Epithelial cell of esophagus (primary cell): ENCODE measurements around the gene RAB11FIP3.
"Not testable (repeated sequence)": the region's sequence is repeated elsewhere in the genome, so short reads cannot be mapped to it uniquely, and the experiment has no call there.

Experiments used
- DNase-seq: peaks from one replicate; pipeline ENCODE4 v3.0.0; 2010; ENCODE audit warnings: low read depth
- H3K4me3 ChIP-seq: 2 replicates; pipeline ENCODE4 v1.5.1; 2011; ENCODE audit warnings: mild to moderate bottlenecking, low read length, control low read depth
- TF ChIP-seq, protein P1 (sequence below): IDR thresholded peaks from 2 replicates; pipeline ENCODE4 v1.5.1; 2011; ENCODE audit warnings: low read depth, mild to moderate bottlenecking, low read length, control low read depth, inconsistent platforms; ENCODE audit not compliant: insufficient read depth; ENCODE audit errors: missing control alignments

RAB11FIP3 gene

DNA sequence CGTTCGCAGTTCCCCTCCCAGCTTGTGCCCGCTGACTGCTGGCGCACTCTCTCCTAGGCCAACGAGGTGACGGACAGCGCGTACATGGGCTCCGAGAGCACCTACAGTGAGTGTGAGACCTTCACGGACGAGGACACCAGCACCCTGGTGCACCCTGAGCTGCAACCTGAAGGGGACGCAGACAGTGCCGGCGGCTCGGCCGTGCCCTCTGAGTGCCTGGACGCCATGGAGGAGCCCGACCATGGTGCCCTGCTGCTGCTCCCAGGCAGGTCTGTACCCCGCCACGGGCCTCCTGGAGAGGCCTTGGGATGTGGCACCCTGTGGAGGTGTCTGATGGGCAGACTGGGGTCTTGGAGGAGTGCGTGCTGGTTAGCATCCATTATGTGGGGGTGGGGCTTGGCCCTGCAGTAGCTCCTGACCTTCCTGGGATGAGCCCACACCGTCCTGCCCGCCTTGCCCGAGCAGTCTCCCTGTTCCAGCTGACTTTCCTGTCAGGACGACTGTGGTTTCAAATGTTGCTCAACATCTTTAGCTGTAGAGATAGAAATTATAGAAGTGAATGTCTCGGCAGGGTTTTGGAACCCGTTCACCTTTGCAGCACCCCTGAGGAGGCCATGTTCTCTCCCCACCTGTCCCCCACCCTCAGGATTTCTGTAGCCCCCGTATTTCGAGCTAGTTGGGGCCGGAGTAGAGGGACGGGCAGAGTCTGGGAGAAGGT lies 57.2 kb downstream of the RAB11FIP3 start:
- no peak overlapping the region for H3K4me3 ChIP-seq
- DNase-seq = no peak

GRCh38 chr16:483341-484075 lies 58.1 kb downstream of the RAB11FIP3 start:
- no peak overlapping the region for H3K4me3 ChIP-seq
- no peak for DNase-seq
- TF ChIP-seq, protein P1, sequence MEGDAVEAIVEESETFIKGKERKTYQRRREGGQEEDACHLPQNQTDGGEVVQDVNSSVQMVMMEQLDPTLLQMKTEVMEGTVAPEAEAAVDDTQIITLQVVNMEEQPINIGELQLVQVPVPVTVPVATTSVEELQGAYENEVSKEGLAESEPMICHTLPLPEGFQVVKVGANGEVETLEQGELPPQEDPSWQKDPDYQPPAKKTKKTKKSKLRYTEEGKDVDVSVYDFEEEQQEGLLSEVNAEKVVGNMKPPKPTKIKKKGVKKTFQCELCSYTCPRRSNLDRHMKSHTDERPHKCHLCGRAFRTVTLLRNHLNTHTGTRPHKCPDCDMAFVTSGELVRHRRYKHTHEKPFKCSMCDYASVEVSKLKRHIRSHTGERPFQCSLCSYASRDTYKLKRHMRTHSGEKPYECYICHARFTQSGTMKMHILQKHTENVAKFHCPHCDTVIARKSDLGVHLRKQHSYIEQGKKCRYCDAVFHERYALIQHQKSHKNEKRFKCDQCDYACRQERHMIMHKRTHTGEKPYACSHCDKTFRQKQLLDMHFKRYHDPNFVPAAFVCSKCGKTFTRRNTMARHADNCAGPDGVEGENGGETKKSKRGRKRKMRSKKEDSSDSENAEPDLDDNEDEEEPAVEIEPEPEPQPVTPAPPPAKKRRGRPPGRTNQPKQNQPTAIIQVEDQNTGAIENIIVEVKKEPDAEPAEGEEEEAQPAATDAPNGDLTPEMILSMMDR = no peak

More for the DNA sequence above, 57.2 kb downstream of the RAB11FIP3 start:
- TF ChIP-seq, protein P1 = no peak

- TF ChIP-seq, protein P1 = no peak
- DNase-seq = no peak
- no peak overlapping the region for H3K4me3 ChIP-seq
These were observed 64.2 kb downstream of the RAB11FIP3 start for GRCh38 chr16:489606-490005.

- no peak for DNase-seq
- no peak overlapping the region for H3K4me3 ChIP-seq
- TF ChIP-seq, protein P1 = no peak
These were observed 65.3 kb downstream of the RAB11FIP3 start for GRCh38 chr16:490768-491167.

- DNase-seq = no peak
- no peak overlapping the region for H3K4me3 ChIP-seq
- TF ChIP-seq, protein P1 = no peak
These were observed 65.9 kb downstream of the RAB11FIP3 start for GRCh38 chr16:491220-491919.

DNA sequence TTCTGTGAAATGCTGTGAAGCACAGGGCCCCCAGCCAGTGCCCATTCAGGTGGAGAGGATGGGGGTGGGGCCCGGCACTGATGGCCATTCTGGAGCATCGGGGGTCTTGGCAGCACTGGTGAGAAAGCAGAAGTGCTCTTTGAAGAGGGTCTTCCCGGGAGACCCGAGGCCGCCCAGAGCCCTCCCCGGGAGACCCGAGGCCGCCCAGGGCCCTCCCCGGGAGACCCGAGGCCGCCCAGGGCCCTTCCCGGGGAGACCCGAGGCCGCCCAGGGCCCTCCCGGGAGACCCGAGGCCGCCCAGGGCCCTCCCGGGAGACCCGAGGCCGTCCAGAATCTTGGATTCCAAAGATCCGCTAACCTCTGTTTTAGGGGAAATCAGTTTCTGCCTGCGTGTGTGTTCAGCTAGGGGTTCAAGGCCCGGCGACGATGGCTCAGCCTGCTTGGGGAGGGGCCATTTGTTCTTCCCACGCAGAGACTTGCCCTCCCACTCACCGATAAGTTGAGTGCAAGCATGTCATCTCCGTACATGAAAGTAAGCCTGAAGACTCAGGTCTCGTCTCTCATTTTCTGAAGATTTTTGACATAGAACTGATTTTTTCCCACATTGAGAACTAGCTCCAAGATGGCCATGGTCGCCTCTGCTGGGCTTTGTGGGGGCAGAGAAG lies 66.9 kb downstream of the RAB11FIP3 start:
- no peak for DNase-seq
- no peak overlapping the region for H3K4me3 ChIP-seq
- TF ChIP-seq, protein P1 = no peak

DNA sequence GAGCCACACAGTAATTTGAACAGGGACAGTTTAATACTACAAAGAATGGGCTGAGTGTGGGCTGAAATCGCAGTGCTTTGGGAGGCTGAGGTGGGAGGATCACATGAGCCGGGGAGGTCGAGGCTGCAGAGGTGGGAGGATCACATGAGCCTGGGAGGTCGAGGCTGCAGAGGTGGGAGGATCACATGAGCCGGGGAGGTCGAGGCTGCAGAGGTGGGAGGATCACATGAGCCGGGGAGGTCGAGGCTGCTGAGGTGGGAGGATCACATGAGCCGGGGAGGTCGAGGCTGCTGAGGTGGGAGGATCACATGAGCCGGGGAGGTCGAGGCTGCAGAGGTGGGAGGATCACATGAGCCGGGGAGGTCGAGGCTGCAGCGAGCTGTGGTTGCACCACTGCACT lies 69.2 kb downstream of the RAB11FIP3 start:
- H3K4me3 ChIP-seq, DNase-seq: not testable (repeated sequence)
